IMR-90 (cell line): ENCODE results near the gene SRCIN1.

Source experiments
- CTCF ChIP-seq: conservative IDR thresholded peaks from 2 replicates; pipeline ENCODE4 v1.5.1; 2012; ENCODE audit warnings: mild to moderate bottlenecking, low read depth, low read length, improper control_type of control experiment
- FOS ChIP-seq: fragments of 150-350 bp; IDR thresholded peaks from 2 replicates; pipeline ENCODE4 v1.6.1; 2016; ENCODE audit warnings: low read depth, low read length
- MAFK ChIP-seq: IDR thresholded peaks from 2 replicates; pipeline ENCODE4 v1.6.1; 2012; ENCODE audit warnings: low read depth, low read length, improper control_type of control experiment
- POLR2A ChIP-seq: IDR thresholded peaks from 2 replicates; pipeline ENCODE4 v1.6.1; 2012; ENCODE audit warnings: mild to moderate bottlenecking, low read depth, low read length

- no peak for TF ChIP-seq MAFK
- no peak for TF ChIP-seq CTCF
- TF ChIP-seq FOS = no peak
- TF ChIP-seq POLR2A = no peak
Measured at GRCh38 chr17:38597375-38597774, 8.4 kb downstream of the SRCIN1 start.
